Common myeloid progenitor, CD34-positive (primary cell): ENCODE data around the gene ERC2.

Experiments
- CTCF ChIA-PET: fragments of 350-600 bp; sonication (Branson Sonifier 250); formaldehyde crosslinking; loops from one replicate; lab custom pipeline; 2021; ENCODE audit warnings: antibody characterized with exemption; lab: Charles Lee
- POLR2A ChIA-PET: fragments of 350-600 bp; sonication (Branson Sonifier 250); formaldehyde crosslinking; loops from one replicate; lab custom pipeline; 2021; ENCODE audit warnings: antibody characterized with exemption; lab: Charles Lee
- DNase-seq, 3 donors: peaks; one replicate each; pipeline versions ENCODE4 v3.0.0 to v3.0.0-alpha.2; 2013
- H3K27ac ChIP-seq, 2 experiments: 1 replicate in 1 of 2; 2 replicates in 1 of 2; pipeline ENCODE4 v1.7.0; 2013; ENCODE audit warnings: inconsistent platforms in 2 of 2, low read length in 2 of 2, mild to moderate bottlenecking in 2 of 2, low read depth in 1 of 2, moderate library complexity in 1 of 2; ENCODE audit not compliant: severe bottlenecking in 2 of 2, insufficient read depth in 1 of 2, poor library complexity in 1 of 2
- H3K27me3 ChIP-seq, 5 experiments: replicated peaks in 2 of 5; 1 replicate in 3 of 5; 2 replicates in 2 of 5; pipeline versions ENCODE4 v1.6.1 to v1.7.0; 2013; ENCODE audit warnings: low read length in 4 of 5, mild to moderate bottlenecking in 2 of 5, moderate library complexity in 2 of 5, inconsistent platforms in 1 of 5; ENCODE audit not compliant: insufficient read depth in 5 of 5, control insufficient read depth in 4 of 5
- H3K36me3 ChIP-seq, 4 experiments: 1 replicate in 2 of 4; 2 replicates in 2 of 4; pipeline versions ENCODE4 v1.6.1 to v1.7.0; 2013; ENCODE audit warnings: low read length in 3 of 4, control low read depth in 1 of 4, mild to moderate bottlenecking in 1 of 4; ENCODE audit not compliant: control insufficient read depth in 4 of 4, insufficient read depth in 4 of 4
- H3K4me1 ChIP-seq, 4 experiments: 1 replicate in 3 of 4; 2 replicates in 1 of 4; pipeline versions ENCODE4 v1.6.1 to v1.7.1; 2013; ENCODE audit warnings: low read length in 3 of 4, mild to moderate bottlenecking in 3 of 4, control low read depth in 1 of 4, inconsistent platforms in 1 of 4, moderate library complexity in 1 of 4; ENCODE audit not compliant: control insufficient read depth in 4 of 4, insufficient read depth in 4 of 4; ENCODE audit errors: control extremely low read depth in 1 of 4
- H3K4me3 ChIP-seq, 7 experiments: 1 replicate in 4 of 7; 2 replicates in 3 of 7; pipeline versions ENCODE4 v1.5.1 to v1.7.0; 2013; ENCODE audit warnings: mild to moderate bottlenecking in 7 of 7, low read length in 6 of 7, moderate library complexity in 6 of 7, inconsistent platforms in 2 of 7, low read depth in 2 of 7, control low read depth in 1 of 7; ENCODE audit not compliant: insufficient read depth in 4 of 7, control insufficient read depth in 1 of 7; ENCODE audit errors: extremely low read depth in 1 of 7
- H3K9me3 ChIP-seq, 5 experiments: 1 replicate in 4 of 5; 2 replicates in 1 of 5; pipeline versions ENCODE4 v1.6.1 to v1.7.1; 2013; ENCODE audit warnings: low read length in 4 of 5, mild to moderate bottlenecking in 2 of 5, inconsistent platforms in 1 of 5, low read depth in 1 of 5, moderate library complexity in 1 of 5; ENCODE audit not compliant: control insufficient read depth in 4 of 5, insufficient read depth in 2 of 5; ENCODE audit errors: control extremely low read depth in 1 of 5
- WGBS: methylation state at CpG from one replicate; pipeline ENCODE4 v1.1.5; 2013; ENCODE audit not compliant: insufficient coverage; 5-methylcytosine and 5-hydroxymethylcytosine counted together

The ERC2 gene

GRCh38 chr3:55648591-55649318, 819.5 kb downstream of the ERC2 start:
- Histone ChIP-seq H3K4me1 (no peaks in the 10 kb centered on the region), H3K4me3 (no peak overlapping the region), H3K36me3 (no peaks in the 10 kb centered on the region), H3K27ac (no peak overlapping the region), H3K27me3 (peaks cover 0 to 5% (median 0%) of the 10 kb centered on the region in 5 experiments), H3K9me3 (no peaks in the 10 kb centered on the region)
- POLR2A ChIA-PET: no interaction called here
- no peak for DNase-seq
- CTCF ChIA-PET: no interaction called here
- WGBS: 95% methylated on average over 6 of the region's 7 CpGs

GRCh38 chr3:55647670-55648069, 820.6 kb downstream of the ERC2 start:
- H3K9me3 ChIP-seq: no peaks in the 10 kb centered on the region
- DNase-seq: no peak
- H3K27ac ChIP-seq: no peak overlapping the region
- H3K4me1 ChIP-seq: no peaks in the 10 kb centered on the region
- H3K4me3 ChIP-seq: no peak overlapping the region
- WGBS: 97% methylated on average over 7 of the region's 10 CpGs
- H3K27me3 ChIP-seq: peaks cover 0 to 5% (median 0%) of the 10 kb centered on the region in 5 experiments
- ChIA-PET CTCF (interaction anchor here (1.3 kb wide), 1 partner anchor 18 kb away, joined by 3 read pairs; no protein-coding TSS in a partner anchor), POLR2A (no interaction called here)
- no peaks in the 10 kb centered on the region for H3K36me3 ChIP-seq

- Histone ChIP-seq H3K36me3 (no peaks in the 10 kb centered on the region), H3K27ac (no peak overlapping the region), H3K4me3 (no peak overlapping the region), H3K27me3 (peaks cover 0 to 5% (median 0%) of the 10 kb centered on the region in 5 experiments), H3K9me3 (no peaks in the 10 kb centered on the region), H3K4me1 (no peaks in the 10 kb centered on the region)
- WGBS: 96% methylated on average over 3 of the region's 10 CpGs
- ChIA-PET POLR2A (no interaction called here), CTCF (interaction anchor here (1.3 kb wide), 1 partner anchor 18 kb away, joined by 3 read pairs; no protein-coding TSS in a partner anchor)
- no peak for DNase-seq
Observed at GRCh38 chr3:55647063-55647462, 821.2 kb downstream of the ERC2 start.

- H3K36me3 ChIP-seq: no peaks in the 10 kb centered on the region
- no peaks in the 10 kb centered on the region for H3K9me3 ChIP-seq
- ChIA-PET CTCF (no interaction called here), POLR2A (no interaction called here)
- H3K4me3 ChIP-seq: no peak overlapping the region
- no peaks in the 10 kb centered on the region for H3K4me1 ChIP-seq
- no peak overlapping the region for H3K27ac ChIP-seq
- DNase-seq: no peak
- WGBS: 100% methylated on average over 2 of the region's 3 CpGs
- peaks cover 0 to 5% (median 0%) of the 10 kb centered on the region in 5 experiments for H3K27me3 ChIP-seq
Observed at GRCh38 chr3:55646121-55646520, 822.1 kb downstream of the ERC2 start.

- WGBS: 29% methylated on average over 2 of the region's 4 CpGs
- no peak overlapping the region for H3K4me3 ChIP-seq
Observed at GRCh38 chr3:55645422-55645821, 822.8 kb downstream of the ERC2 start.

GRCh38 chr3:55643283-55643682, 825.0 kb downstream of the ERC2 start:
- DNase-seq: no peak
- POLR2A ChIA-PET: no interaction called here
- Histone ChIP-seq H3K4me3 (no peak overlapping the region), H3K4me1 (no peaks in the 10 kb centered on the region), H3K9me3 (no peaks in the 10 kb centered on the region), H3K27me3 (peaks cover 0 to 3% (median 0%) of the 10 kb centered on the region in 5 experiments), H3K27ac (no peak overlapping the region), H3K36me3 (no peaks in the 10 kb centered on the region)
- CTCF ChIA-PET: no interaction called here
- WGBS: no CpG with 5 or more reads among the region's 2 CpGs

More at GRCh38 chr3:55645422-55645821, 822.8 kb downstream of the ERC2 start:
- ChIA-PET POLR2A (no interaction called here), CTCF (no interaction called here)
- no peaks in the 10 kb centered on the region for H3K9me3 ChIP-seq
- H3K4me1 ChIP-seq: no peaks in the 10 kb centered on the region
- DNase-seq: peak in 2 of 3 donors; percentile 49 to 61
- H3K27me3 ChIP-seq: peaks cover 0 to 5% (median 0%) of the 10 kb centered on the region in 5 experiments
- H3K36me3 ChIP-seq: no peaks in the 10 kb centered on the region
- no peak overlapping the region for H3K27ac ChIP-seq

- H3K4me1 ChIP-seq: no peaks in the 10 kb centered on the region
- no peak overlapping the region for H3K27ac ChIP-seq
- H3K36me3 ChIP-seq: no peaks in the 10 kb centered on the region
- POLR2A ChIA-PET: no interaction called here
- H3K27me3 ChIP-seq: peaks cover 0 to 1% (median 0%) of the 10 kb centered on the region in 5 experiments
- 100% methylated on average over 2 of the region's 2 CpGs for WGBS
- H3K4me3 ChIP-seq: no peak overlapping the region
- H3K9me3 ChIP-seq: no peaks in the 10 kb centered on the region
- DNase-seq: no peak
- CTCF ChIA-PET: no interaction called here
Observed at GRCh38 chr3:55641964-55642363, 826.3 kb downstream of the ERC2 start.
